Stimulated activated CD8-positive, alpha-beta memory T cell treated with anti-CD3 and anti-CD28 coated beads, Interleukin-2, amount 100 ng/mL, for 1 hour (primary cell): ENCODE data around the gene TSPAN7.

Source experiments
- DNase-seq, 2 donors: peaks; one replicate each; pipeline ENCODE4 v3.0.0-alpha.2; 2020; ENCODE audit warnings: low read depth in 2 of 2

Gene TSPAN7

DNA sequence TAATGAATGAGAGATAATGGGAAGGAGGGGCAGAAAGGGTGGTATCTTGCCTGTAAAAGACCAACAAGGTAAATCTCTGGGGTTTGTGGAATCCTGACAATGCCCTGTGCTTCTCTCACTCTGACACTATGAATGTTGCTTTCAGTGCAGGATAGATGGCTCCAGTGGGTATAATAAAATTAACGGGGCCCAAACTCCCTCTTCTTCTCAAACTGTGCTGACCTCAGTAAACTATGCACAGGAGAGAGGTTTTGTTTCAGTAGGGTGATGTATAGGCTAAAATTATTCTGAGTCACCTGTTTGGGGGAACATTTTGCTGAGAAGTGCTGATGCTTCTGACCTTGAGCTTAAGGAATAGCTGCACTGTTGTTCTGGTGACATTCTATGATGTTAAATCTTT, 82.6 kb downstream of the TSPAN7 start:
- no peak for DNase-seq

DNA sequence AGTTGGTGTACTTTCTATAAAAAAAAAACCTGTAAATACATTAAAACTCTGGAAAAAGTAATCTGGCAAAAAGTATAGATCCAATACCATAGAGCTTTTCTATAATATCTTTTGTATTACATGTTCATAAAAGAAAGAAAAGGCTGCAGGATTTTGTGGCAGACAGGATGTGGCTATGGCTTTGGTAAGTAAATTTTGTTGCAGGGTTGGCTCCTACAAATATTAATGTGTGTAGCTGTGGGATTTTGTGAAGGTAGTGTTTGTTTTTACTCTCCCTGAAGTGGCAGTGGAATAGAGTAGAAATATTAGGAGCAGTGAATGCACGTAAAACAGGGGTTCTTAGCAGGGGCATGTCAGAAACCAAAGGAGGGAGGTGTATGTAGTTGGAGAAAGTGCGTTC, 84.8 kb downstream of the TSPAN7 start:
- DNase-seq, result no peak

DNA sequence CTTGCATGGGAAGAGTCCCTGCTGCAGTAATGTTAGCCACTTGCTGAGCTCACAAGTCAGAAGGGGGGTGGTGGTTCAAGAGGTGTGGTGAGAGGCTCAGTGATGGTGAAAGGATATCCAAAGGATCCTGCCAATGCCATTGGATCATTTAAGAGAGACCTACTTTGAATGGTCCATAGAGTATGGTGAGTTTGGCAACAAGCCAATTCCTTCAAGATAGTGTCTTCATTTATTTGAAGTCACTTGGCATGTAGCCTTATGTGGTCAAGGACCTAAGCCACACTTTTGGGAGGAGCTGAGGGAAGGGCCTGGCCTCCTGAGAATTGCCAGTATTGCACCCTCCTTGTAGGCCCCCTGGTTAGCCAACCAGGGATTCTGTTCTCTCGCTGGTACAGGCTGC, 87.9 kb downstream of the TSPAN7 start:
- no peak for DNase-seq

GRCh38 chrX:38649674-38650647, 88.6 kb downstream of the TSPAN7 start:
- DNase-seq, result no peak

GRCh38 chrX:38651625-38652601, 90.6 kb downstream of the TSPAN7 start:
- DNase-seq, result no peak

DNA sequence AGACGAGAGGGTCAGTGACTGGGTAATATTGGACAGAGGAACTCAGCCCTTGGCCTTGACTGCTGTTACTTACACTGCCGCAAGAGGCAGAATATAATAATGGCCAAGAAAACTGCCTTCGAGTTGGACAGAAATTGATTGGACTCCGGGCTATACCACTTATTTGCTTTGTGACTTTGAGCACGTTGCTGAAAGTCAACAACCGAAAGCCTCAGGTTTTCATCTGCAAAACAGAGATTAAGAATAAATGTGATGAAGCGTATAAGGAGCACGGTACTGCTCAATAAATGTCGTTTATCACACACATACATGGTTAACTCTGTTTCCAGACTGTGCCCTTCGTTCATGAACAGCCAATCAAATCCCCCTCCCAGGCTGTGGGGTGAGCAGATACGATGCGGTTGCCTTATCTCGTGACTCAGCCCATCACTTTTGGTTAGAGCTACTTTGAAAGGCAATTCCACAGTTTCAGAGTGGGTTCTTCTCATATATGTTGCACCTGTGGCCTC, 91.6 kb downstream of the TSPAN7 start:
- no peak for DNase-seq

DNA sequence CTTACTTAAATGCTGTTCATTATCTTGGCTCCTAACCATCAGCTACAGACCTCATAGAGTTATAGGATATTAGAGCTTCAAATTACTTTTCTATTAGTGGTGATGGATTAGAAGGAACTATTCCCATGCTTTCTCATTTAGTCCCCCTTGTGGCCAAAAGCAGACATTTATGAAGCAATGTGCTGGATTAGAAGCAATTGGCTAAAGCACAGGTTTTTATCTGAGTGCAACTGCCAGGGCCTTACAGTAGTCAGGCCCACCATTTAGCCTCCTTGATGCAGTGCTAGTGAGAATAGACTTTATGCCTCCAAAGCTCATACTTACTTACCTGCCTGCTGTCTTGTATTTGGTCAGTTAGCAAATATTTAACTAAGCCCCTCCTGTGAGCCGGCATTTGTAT, 93.0 kb downstream of the TSPAN7 start:
- DNase-seq, result no peak

- no peak for DNase-seq
Measured at GRCh38 chrX:38656350-38656915, 95.1 kb downstream of the TSPAN7 start.

- no peak for DNase-seq
Measured at GRCh38 chrX:38657562-38657961, 96.2 kb downstream of the TSPAN7 start.

DNA sequence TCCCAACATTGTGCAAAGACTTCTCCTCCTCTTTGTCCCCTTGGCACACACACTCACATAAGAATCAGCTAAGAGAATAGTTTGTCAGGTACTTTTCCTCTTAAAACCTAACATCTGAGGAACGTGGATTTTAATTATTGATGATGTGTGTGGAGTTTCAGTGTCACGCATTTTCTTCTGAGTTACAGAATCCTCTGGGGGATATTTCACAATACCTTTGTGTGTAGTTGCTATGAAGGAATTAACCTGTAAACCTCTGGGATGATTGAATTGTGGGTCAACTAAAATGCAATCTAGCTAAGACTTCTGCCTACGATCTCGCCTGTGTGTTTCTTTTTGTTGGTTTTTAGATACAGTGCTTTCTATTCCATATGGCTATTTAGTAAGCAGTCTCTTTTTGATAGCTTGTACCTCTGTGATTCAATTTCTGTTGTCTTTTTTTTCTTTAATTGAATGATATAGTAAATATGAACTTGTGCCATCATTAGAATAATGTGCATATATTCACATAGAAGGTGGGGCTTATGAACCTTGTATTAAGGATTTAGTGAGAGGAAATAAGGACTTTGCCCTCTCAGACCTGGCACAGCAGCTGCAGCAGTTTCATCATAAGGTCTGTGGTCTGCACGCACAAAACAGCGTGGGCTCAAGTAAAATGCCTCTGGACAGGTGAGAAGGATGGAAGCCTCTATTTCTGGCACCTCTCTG, 99.2 kb downstream of the TSPAN7 start:
- no peak for DNase-seq

DNA sequence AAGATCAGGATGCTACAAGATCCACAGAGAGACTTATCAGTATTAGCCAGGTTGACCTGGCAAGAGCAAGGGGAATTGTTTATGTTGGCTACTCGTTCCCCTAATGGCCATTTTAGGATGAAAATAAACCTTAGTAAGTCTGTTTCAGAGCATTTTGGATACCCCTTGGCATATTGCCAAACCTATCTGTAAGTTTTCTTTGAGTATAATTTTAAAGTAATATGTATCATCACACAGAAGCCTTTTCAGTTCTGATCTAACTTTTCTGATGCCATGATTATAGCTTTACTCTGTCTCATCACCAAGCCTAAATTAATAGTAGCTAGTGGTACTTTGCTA, 99.7 kb downstream of the TSPAN7 start:
- no peak for DNase-seq

DNA sequence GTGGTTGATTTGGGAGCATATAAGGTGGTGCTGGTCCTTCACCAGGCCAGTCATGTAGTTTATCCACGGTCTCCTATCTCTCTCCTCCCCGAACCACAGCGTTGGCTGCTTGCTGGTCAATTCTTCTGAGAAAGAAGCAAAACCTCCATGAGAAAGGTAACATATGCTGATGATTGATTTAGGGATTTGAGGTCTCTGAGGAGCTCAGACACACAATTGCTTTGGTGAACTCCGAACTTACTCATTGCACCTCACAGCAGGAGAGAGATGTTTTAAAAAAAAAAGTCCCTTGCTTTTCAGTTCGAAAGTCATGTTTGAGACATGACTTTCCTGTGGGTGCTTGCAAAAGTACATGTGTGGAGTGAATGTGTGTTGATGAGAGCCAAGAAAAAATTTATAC, 100.2 kb downstream of the TSPAN7 start:
- DNase-seq, result no peak

DNA sequence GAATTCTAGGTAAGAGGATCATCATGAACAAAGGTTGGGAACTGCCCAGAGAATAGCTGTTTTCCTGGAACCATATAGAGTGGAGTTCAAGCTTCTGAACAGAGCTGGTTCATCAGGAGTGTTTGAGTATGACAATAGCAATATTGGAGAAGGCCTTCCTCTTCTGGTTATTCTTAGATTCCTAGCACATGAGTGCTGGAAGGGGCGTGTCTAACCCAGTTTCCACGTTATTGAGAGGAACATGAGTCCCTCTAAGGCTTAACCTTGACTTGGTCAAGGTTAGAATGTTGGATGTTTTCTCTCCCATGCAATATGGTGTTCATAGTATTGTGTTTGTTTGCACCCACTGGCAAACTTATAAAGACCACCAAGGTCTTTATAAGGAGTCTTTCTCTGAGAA, 101.3 kb downstream of the TSPAN7 start:
- no peak for DNase-seq

DNA sequence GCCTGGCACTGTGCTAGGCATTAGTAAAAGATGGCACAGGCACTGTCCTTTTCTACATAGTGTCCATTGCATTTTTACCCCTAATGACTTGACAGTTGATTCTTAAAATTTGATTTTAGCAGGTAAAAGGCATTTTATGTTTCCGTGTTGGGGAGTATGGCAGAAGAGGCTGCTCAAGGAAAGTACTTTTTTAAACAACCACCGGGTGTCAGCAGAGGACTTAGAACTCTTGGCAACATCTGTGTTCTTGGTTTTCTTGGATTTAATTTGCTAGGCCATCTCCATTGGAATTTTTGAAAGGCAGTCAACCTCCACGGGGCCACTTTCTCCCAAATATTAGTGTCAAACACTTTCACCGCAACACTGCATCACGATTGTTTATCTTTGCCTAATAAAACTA, 102.9 kb downstream of the TSPAN7 start:
- DNase-seq, result no peak

DNA sequence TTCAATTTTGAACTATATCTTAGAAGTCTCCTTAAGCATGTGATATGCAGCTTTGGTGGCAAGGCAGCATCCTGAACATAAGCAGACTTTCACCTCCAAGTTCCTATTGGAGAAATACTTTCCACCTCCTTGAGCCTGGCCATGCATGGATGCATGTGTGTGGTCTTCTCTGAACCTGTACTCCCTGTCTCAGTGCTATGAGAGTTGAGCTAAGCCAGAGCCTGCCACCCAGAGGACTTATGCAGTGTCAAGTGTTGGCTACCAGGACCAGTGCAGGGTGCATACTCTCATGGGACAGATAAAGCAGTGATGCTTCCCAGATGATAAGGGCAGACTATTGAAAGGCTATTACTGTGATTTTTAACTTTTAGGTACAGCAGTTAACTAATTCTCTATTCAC, 105.6 kb downstream of the TSPAN7 start:
- no peak for DNase-seq

GRCh38 chrX:38668771-38669170, 107.4 kb downstream of the TSPAN7 start:
- no peak for DNase-seq

- DNase-seq, result no peak
Measured at GRCh38 chrX:38669428-38669827, 108.1 kb downstream of the TSPAN7 start.

DNA sequence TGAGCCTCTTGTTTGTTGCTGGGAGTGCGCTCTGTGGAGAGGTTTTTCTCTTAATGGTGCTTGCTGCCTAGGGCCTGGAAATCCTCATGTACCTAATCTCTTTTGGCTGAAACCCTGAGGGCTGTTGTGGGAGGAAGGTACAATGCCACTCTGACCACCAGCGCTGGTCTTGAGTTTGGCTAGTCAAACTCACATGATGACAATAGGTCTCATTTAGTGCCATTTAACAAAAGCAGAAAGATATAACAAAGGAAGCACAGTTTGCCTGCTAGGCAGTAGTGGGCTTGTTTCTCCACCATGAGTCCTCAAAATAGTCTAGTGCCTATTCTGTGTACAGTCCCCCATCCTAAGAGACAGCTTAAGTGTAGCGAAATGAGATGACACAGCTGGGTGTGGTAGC, 111.3 kb downstream of the TSPAN7 start:
- no peak for DNase-seq

DNA sequence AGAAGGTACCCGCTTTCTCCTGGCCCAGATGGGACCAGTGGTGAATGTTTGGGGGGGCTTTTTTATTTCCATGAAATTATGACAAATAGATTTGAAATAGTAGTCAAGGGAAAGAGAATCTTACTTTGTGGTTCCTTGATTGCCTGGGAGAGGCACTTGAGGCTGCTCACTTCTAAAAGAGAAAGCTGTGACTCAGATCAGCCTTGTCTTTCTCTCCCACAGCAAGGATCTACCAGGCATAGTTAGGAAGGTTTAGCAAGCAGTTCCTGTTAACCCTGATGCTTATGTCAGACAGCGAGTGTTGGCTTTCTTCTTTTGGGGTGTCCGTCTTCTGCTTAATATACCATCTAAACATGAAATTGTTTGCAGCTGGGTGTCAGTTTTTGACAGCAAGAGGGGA, 114.5 kb downstream of the TSPAN7 start:
- no peak for DNase-seq

DNA sequence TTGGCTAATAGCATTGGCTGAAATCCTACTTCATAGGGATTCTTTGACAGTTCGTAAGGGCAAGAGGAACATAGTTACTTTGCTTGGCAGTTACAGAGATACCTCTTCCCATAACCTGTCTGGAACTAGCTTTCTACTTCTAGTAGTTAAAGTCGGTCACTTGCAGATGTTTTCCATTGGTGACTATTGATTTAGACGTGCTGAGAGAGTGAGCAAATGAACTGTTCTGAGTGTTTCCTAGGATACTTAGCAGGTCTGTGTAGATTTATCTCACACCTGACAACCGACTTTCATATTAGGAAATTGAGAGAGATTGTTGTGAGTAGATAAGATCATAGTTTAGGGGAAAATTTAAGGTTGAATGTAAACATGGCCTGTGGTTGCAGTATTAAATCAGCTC, 116.8 kb downstream of the TSPAN7 start:
- no peak for DNase-seq

- no peak for DNase-seq
Measured at GRCh38 chrX:38678821-38679220, 117.5 kb downstream of the TSPAN7 start.

GRCh38 chrX:38679695-38680094, 118.4 kb downstream of the TSPAN7 start:
- DNase-seq, result no peak
